ENCODE data around the gene TNFRSF1B.

TNFRSF1B gene

GRCh38 chr1:12229386-12229834 is 62.6 kb downstream of the TNFRSF1B start:
- peak overlapping the region; percentile 65 for H3K23ac ChIP-seq (ENCODE audit: low read depth, low read length, poor library complexity)
- H3K79me1 ChIP-seq (ENCODE audit: low read depth, low read length) = peaks cover 8% of the 10 kb centered on the region
- no peaks in the 10 kb centered on the region for H3K9me3 ChIP-seq (replicated peaks in 1 of 2; ENCODE audit: control insufficient read depth in 2 of 2, insufficient read depth in 1 of 2, low read depth in 1 of 2, low read length in 2 of 2)
- H2AFZ ChIP-seq (ENCODE audit: low read length) = peak overlapping the region; percentile 93
- no peak overlapping the region for H2BK120ac ChIP-seq (ENCODE audit: low read depth, low read length)
- no peaks in the 10 kb centered on the region for H3K27me3 ChIP-seq (ENCODE audit: control insufficient read depth in 3 of 3, insufficient read depth in 3 of 3, low read depth in 1 of 3, low read length in 3 of 3)
- peak overlapping the region; percentile 71 for H3K14ac ChIP-seq (ENCODE audit: low read length)
- H2BK12ac ChIP-seq (ENCODE audit: low read length) = no peak overlapping the region
- no CpG with 5 or more reads among the region's 13 CpGs for WGBS, 2 donors (ENCODE audit: extremely low coverage in 2 of 2, insufficient read length in 2 of 2, insufficient replicate concordance in 1 of 2)
- H3K9ac ChIP-seq (ENCODE audit: low read depth, low read length, poor library complexity) = no peak overlapping the region
- no peak overlapping the region for H4K91ac ChIP-seq (ENCODE audit: low read depth, low read length, poor library complexity)
- H2BK5ac ChIP-seq (ENCODE audit: low read length) = no peak overlapping the region
- peak overlapping the region; percentile 38 for H3K18ac ChIP-seq (ENCODE audit: low read length)
- H3K4me3 ChIP-seq (ENCODE audit: low read length in 2 of 2) = peak overlapping the region in 1 of 2 donors; percentile 65
- H3K27ac ChIP-seq (replicated peaks; ENCODE audit: low read length) = no peak overlapping the region
- no peak for DNase-seq (ENCODE audit: low spot score)
- peaks cover 3 to 4% of the 10 kb centered on the region in 2 donors for H3K4me1 ChIP-seq (ENCODE audit: control insufficient read depth in 2 of 2, insufficient read depth in 1 of 2, low read depth in 1 of 2, low read length in 2 of 2)
- no peak overlapping the region for H2BK15ac ChIP-seq (ENCODE audit: low read length)
- H3K4ac ChIP-seq (ENCODE audit: low read length) = no peak overlapping the region
- peak overlapping the region; percentile 98 for H4K8ac ChIP-seq (ENCODE audit: low read depth, low read length)
- H3K4me2 ChIP-seq (ENCODE audit: insufficient read depth, low read length, poor library complexity, severe bottlenecking) = peak overlapping the region; percentile 40
- no peaks in the 10 kb centered on the region for H3K36me3 ChIP-seq (replicated peaks in 1 of 2; ENCODE audit: control insufficient read depth in 2 of 2, insufficient read depth in 2 of 2, low read length in 2 of 2)
- H2AK5ac ChIP-seq (ENCODE audit: low read depth, low read length) = peak overlapping the region; percentile 28

GRCh38 chr1:12229835-12230548 is 63.2 kb downstream of the TNFRSF1B start, which contains the start of gene VPS13D:
Gene VPS13D, plus strand, starts transcription at chr1:12230030. Its CDS starts 4,237 bp downstream, at chr1:12234267.
- Histone ChIP-seq H3K27ac (replicated peaks; ENCODE audit: low read length) (no peak within 1 kb of the TSS), H3K9ac (ENCODE audit: low read depth, low read length, poor library complexity) (peak within 1 kb of the TSS; percentile 86), H2AK5ac (ENCODE audit: low read depth, low read length) (peak within 1 kb of the TSS; percentile 28), H3K18ac (ENCODE audit: low read length) (peak within 1 kb of the TSS; percentile 90), H3K4me3 (ENCODE audit: low read length in 2 of 2) (peak within 1 kb of the TSS; percentile 65 to 93), H2BK5ac (ENCODE audit: low read length) (no peak within 1 kb of the TSS), H2BK15ac (ENCODE audit: low read length) (no peak within 1 kb of the TSS), H3K4ac (ENCODE audit: low read length) (no peak within 1 kb of the TSS), H2BK120ac (ENCODE audit: low read depth, low read length) (no peak within 1 kb of the TSS), H3K23ac (ENCODE audit: low read depth, low read length, poor library complexity) (peak within 1 kb of the TSS; percentile 76), H3K9me3 (replicated peaks in 1 of 2; ENCODE audit: control insufficient read depth in 2 of 2, insufficient read depth in 1 of 2, low read depth in 1 of 2, low read length in 2 of 2) (no peaks in the 10 kb centered on the region), H3K14ac (ENCODE audit: low read length) (peak within 1 kb of the TSS; percentile 71), H3K4me2 (ENCODE audit: insufficient read depth, low read length, poor library complexity, severe bottlenecking) (peak within 1 kb of the TSS; percentile 84), H3K36me3 (replicated peaks in 1 of 2; ENCODE audit: control insufficient read depth in 2 of 2, insufficient read depth in 2 of 2, low read length in 2 of 2) (no peaks in the 10 kb centered on the region), H3K79me1 (ENCODE audit: low read depth, low read length) (peaks cover 8% of the 10 kb centered on the region), H2AFZ (ENCODE audit: low read length) (peak within 1 kb of the TSS; percentile 93), H4K8ac (ENCODE audit: low read depth, low read length) (peak within 1 kb of the TSS; percentile 98), H4K91ac (ENCODE audit: low read depth, low read length, poor library complexity) (no peak within 1 kb of the TSS), H3K27me3 (ENCODE audit: control insufficient read depth in 3 of 3, insufficient read depth in 3 of 3, low read depth in 1 of 3, low read length in 3 of 3) (no peaks in the 10 kb centered on the region), H2BK12ac (ENCODE audit: low read length) (no peak within 1 kb of the TSS), H3K4me1 (ENCODE audit: control insufficient read depth in 2 of 2, insufficient read depth in 1 of 2, low read depth in 1 of 2, low read length in 2 of 2) (peaks cover 3 to 4% of the 10 kb centered on the region in 2 donors)
- peak; percentile 81 for DNase-seq (ENCODE audit: low spot score)
- WGBS, 2 donors (ENCODE audit: extremely low coverage in 2 of 2, insufficient read length in 2 of 2, insufficient replicate concordance in 1 of 2) = no CpG with 5 or more reads among the region's 77 CpGs

GRCh38 chr1:12230549-12231275 is 63.9 kb downstream of the TNFRSF1B start:
- H2BK120ac ChIP-seq (ENCODE audit: low read depth, low read length) = no peak overlapping the region
- no peak overlapping the region for H2BK5ac ChIP-seq (ENCODE audit: low read length)
- no peak overlapping the region for H4K8ac ChIP-seq (ENCODE audit: low read depth, low read length)
- H3K36me3 ChIP-seq (replicated peaks in 1 of 2; ENCODE audit: control insufficient read depth in 2 of 2, insufficient read depth in 2 of 2, low read length in 2 of 2) = no peaks in the 10 kb centered on the region
- H3K23ac ChIP-seq (ENCODE audit: low read depth, low read length, poor library complexity) = peak overlapping the region; percentile 76
- peak overlapping the region; percentile 10 for H2AK5ac ChIP-seq (ENCODE audit: low read depth, low read length)
- peak overlapping the region; percentile 93 for H2AFZ ChIP-seq (ENCODE audit: low read length)
- no peak overlapping the region for H2BK15ac ChIP-seq (ENCODE audit: low read length)
- no CpG with 5 or more reads among the region's 36 CpGs for WGBS, 2 donors (ENCODE audit: extremely low coverage in 2 of 2, insufficient read length in 2 of 2, insufficient replicate concordance in 1 of 2)
- H4K91ac ChIP-seq (ENCODE audit: low read depth, low read length, poor library complexity) = no peak overlapping the region
- peak overlapping the region; percentile 17 for H3K14ac ChIP-seq (ENCODE audit: low read length)
- peak overlapping the region; percentile 65 to 93 for H3K4me3 ChIP-seq (ENCODE audit: low read length in 2 of 2)
- no peak for DNase-seq (ENCODE audit: low spot score)
- no peak overlapping the region for H3K27ac ChIP-seq (replicated peaks; ENCODE audit: low read length)
- H3K9ac ChIP-seq (ENCODE audit: low read depth, low read length, poor library complexity) = peak overlapping the region; percentile 36
- H3K18ac ChIP-seq (ENCODE audit: low read length) = peak overlapping the region; percentile 90
- no peaks in the 10 kb centered on the region for H3K9me3 ChIP-seq (replicated peaks in 1 of 2; ENCODE audit: control insufficient read depth in 2 of 2, insufficient read depth in 1 of 2, low read depth in 1 of 2, low read length in 2 of 2)
- H3K4me1 ChIP-seq (ENCODE audit: control insufficient read depth in 2 of 2, insufficient read depth in 1 of 2, low read depth in 1 of 2, low read length in 2 of 2) = peaks cover 3 to 4% of the 10 kb centered on the region in 2 donors
- H3K4me2 ChIP-seq (ENCODE audit: insufficient read depth, low read length, poor library complexity, severe bottlenecking) = peak overlapping the region; percentile 84
- no peak overlapping the region for H2BK12ac ChIP-seq (ENCODE audit: low read length)
- peaks cover 8% of the 10 kb centered on the region for H3K79me1 ChIP-seq (ENCODE audit: low read depth, low read length)
- no peaks in the 10 kb centered on the region for H3K27me3 ChIP-seq (ENCODE audit: control insufficient read depth in 3 of 3, insufficient read depth in 3 of 3, low read depth in 1 of 3, low read length in 3 of 3)
- no peak overlapping the region for H3K4ac ChIP-seq (ENCODE audit: low read length)

GRCh38 chr1:12231276-12231595 is 64.4 kb downstream of the TNFRSF1B start:
- H3K79me1 ChIP-seq (ENCODE audit: low read depth, low read length) = peaks cover 8% of the 10 kb centered on the region
- no peak overlapping the region for H3K18ac ChIP-seq (ENCODE audit: low read length)
- no peaks in the 10 kb centered on the region for H3K27me3 ChIP-seq (ENCODE audit: control insufficient read depth in 3 of 3, insufficient read depth in 3 of 3, low read depth in 1 of 3, low read length in 3 of 3)
- H2AFZ ChIP-seq (ENCODE audit: low read length) = peak overlapping the region; percentile 93
- no peak overlapping the region for H2AK5ac ChIP-seq (ENCODE audit: low read depth, low read length)
- H2BK120ac ChIP-seq (ENCODE audit: low read depth, low read length) = no peak overlapping the region
- H3K4me1 ChIP-seq (ENCODE audit: control insufficient read depth in 2 of 2, insufficient read depth in 1 of 2, low read depth in 1 of 2, low read length in 2 of 2) = peaks cover 3 to 4% of the 10 kb centered on the region in 2 donors
- no peak overlapping the region for H2BK15ac ChIP-seq (ENCODE audit: low read length)
- H3K4me3 ChIP-seq (ENCODE audit: low read length in 2 of 2) = peak overlapping the region in 1 of 2 donors; percentile 65
- H3K9me3 ChIP-seq (replicated peaks in 1 of 2; ENCODE audit: control insufficient read depth in 2 of 2, insufficient read depth in 1 of 2, low read depth in 1 of 2, low read length in 2 of 2) = no peaks in the 10 kb centered on the region
- no peak overlapping the region for H3K27ac ChIP-seq (replicated peaks; ENCODE audit: low read length)
- no peak overlapping the region for H2BK5ac ChIP-seq (ENCODE audit: low read length)
- DNase-seq (ENCODE audit: low spot score) = no peak
- H3K14ac ChIP-seq (ENCODE audit: low read length) = no peak overlapping the region
- H3K4me2 ChIP-seq (ENCODE audit: insufficient read depth, low read length, poor library complexity, severe bottlenecking) = peak overlapping the region; percentile 84
- WGBS, 2 donors (ENCODE audit: extremely low coverage in 2 of 2, insufficient read length in 2 of 2, insufficient replicate concordance in 1 of 2) = no CpG with 5 or more reads among the region's 4 CpGs
- no peak overlapping the region for H3K4ac ChIP-seq (ENCODE audit: low read length)
- no peaks in the 10 kb centered on the region for H3K36me3 ChIP-seq (replicated peaks in 1 of 2; ENCODE audit: control insufficient read depth in 2 of 2, insufficient read depth in 2 of 2, low read length in 2 of 2)
- no peak overlapping the region for H2BK12ac ChIP-seq (ENCODE audit: low read length)
- no peak overlapping the region for H4K91ac ChIP-seq (ENCODE audit: low read depth, low read length, poor library complexity)
- peak overlapping the region; percentile 76 for H3K23ac ChIP-seq (ENCODE audit: low read depth, low read length, poor library complexity)
- H4K8ac ChIP-seq (ENCODE audit: low read depth, low read length) = no peak overlapping the region
- H3K9ac ChIP-seq (ENCODE audit: low read depth, low read length, poor library complexity) = no peak overlapping the region

All from neuronal stem cell (in vitro differentiated cells).